ENCODE results near the gene SOX13. TPM values are rescaled to one million over a fixed set of nuclear protein-coding genes. Genes with fewer than 3 reads are reported as not detected.

The SOX13 gene
- total and polyA plus RNA-seq, 8 donors, result 12.0 to 27.2 (median 17.2) TPM

DNA sequence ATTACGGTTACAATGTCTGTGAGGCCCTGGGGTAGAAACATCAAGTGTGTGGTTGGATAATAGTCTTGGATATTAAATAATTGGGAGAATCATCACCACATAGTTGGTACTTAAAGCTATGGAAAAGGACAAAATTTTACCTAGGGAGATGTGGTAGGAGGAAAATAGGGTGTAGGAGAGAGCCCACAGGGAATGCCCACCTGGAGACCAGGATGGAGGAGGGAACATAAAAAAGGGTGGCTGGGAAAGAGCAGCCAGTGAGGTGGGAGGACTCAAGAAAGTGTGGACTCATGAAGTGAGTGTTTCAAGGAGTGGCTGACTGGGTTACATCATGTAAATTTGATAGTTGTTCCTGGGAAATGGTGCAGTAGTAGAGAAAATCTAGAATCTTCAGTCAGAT, 3.0 kb upstream of the SOX13 start:
- H3K27ac ChIP-seq, result no peak overlapping the region
- FAIRE-seq (no peak), DNase-seq (no peak), ATAC-seq (no peak)
- 96 to 97% methylated on average over 1 of the region's 1 CpG for WGBS, 2 donors
- no peaks in the 10 kb centered on the region for H3K9me3 ChIP-seq
- intact Hi-C loops (cut with DNase I), result loop anchor here in 2 of 3 donors (5.0 to 10.0 kb wide), 2 partner anchors 55 to 57 kb away; no protein-coding TSS in a partner anchor
- no peaks in the 10 kb centered on the region for H3K36me3 ChIP-seq
- TF ChIP-seq, protein P1, sequence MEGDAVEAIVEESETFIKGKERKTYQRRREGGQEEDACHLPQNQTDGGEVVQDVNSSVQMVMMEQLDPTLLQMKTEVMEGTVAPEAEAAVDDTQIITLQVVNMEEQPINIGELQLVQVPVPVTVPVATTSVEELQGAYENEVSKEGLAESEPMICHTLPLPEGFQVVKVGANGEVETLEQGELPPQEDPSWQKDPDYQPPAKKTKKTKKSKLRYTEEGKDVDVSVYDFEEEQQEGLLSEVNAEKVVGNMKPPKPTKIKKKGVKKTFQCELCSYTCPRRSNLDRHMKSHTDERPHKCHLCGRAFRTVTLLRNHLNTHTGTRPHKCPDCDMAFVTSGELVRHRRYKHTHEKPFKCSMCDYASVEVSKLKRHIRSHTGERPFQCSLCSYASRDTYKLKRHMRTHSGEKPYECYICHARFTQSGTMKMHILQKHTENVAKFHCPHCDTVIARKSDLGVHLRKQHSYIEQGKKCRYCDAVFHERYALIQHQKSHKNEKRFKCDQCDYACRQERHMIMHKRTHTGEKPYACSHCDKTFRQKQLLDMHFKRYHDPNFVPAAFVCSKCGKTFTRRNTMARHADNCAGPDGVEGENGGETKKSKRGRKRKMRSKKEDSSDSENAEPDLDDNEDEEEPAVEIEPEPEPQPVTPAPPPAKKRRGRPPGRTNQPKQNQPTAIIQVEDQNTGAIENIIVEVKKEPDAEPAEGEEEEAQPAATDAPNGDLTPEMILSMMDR (IDR thresholded peaks at IDR 0.05), result no peak
- no peaks in the 10 kb centered on the region for H3K27me3 ChIP-seq
- no peaks in the 10 kb centered on the region for H3K4me1 ChIP-seq
- H3K4me3 ChIP-seq, result no peak overlapping the region

DNA sequence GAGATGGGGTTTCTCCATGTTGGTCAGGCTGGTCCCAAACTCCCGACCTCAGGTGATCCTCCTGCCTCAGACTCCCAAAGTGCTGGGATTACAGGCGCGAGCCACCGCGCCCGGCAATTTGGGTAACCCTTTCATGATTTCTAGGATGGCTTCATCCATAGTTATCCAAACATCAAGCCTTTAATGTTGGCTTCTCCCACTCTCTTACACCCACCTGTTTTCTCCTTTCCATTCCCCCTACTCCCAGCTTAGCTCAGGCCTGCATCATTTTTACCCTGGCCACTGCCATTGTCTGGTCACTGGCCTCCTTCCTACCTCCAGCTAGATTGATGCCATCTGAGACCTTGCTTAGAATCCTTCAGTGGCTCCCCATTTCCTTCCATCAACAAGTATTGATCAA, 2.0 kb upstream of the SOX13 start:
- Histone ChIP-seq H3K27ac (no peak overlapping the region), H3K36me3 (no peaks in the 10 kb centered on the region), H3K4me1 (peaks cover 4 to 8% (median 5%) of the 10 kb centered on the region in 3 donors), H3K4me3 (no peak overlapping the region), H3K9me3 (no peaks in the 10 kb centered on the region), H3K27me3 (no peaks in the 10 kb centered on the region)
- 93 to 98% methylated on average over 6 of the region's 6 CpGs for WGBS, 2 donors
- no peak for DNase-seq
- no peak for FAIRE-seq
- intact Hi-C loops (cut with DNase I), result loop anchor here in 2 of 3 donors (5.0 to 10.0 kb wide), 2 partner anchors 54 to 56 kb away; no protein-coding TSS in a partner anchor
- TF ChIP-seq, protein P1 (IDR thresholded peaks at IDR 0.05), result no peak
- ATAC-seq, result no peak

DNA sequence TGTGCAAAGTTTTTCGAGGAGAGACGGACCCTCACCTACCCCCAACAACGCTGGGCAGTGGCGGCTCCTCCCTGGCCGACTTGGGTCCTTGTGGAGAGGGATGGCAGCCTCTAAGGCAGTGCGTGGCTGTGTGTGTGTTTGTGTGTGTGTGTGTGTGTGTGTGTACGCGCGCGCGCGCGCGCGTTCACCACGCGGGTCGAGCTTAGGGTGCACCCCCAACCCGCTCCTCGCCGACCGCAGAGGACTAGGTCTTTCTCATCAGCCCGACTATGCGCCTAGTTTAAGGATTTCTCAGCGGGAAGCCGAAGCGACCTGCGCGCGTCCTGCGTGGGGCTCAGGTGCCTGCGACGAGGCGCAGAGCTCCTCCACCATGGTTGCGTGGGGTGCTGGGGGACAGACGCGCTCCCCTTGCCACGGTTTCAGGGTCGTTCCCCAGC, 940 bp downstream of the SOX13 start:
- FAIRE-seq (no peak), ATAC-seq (peak; percentile 6 to 34 (median 20)), DNase-seq (peak in 1 of 6 donors; percentile 76)
- intact Hi-C loops (cut with DNase I), result loop anchor here in 2 of 3 donors (5.0 to 10.0 kb wide), 2 partner anchors 51 to 53 kb away; no protein-coding TSS in a partner anchor
- TF ChIP-seq, protein P1 (IDR thresholded peaks at IDR 0.05), result no peak
- Histone ChIP-seq H3K27ac (peak overlapping the region; percentile 70 to 87 (median 77)), H3K4me1 (peaks cover 16 to 20% (median 16%) of the 10 kb centered on the region in 3 donors), H3K9me3 (no peaks in the 10 kb centered on the region), H3K36me3 (no peaks in the 10 kb centered on the region), H3K4me3 (peak overlapping the region; percentile 54 to 66 (median 62)), H3K27me3 (no peaks in the 10 kb centered on the region)
- 1% methylated on average over 39 of the region's 39 CpGs for WGBS, 2 donors

DNA sequence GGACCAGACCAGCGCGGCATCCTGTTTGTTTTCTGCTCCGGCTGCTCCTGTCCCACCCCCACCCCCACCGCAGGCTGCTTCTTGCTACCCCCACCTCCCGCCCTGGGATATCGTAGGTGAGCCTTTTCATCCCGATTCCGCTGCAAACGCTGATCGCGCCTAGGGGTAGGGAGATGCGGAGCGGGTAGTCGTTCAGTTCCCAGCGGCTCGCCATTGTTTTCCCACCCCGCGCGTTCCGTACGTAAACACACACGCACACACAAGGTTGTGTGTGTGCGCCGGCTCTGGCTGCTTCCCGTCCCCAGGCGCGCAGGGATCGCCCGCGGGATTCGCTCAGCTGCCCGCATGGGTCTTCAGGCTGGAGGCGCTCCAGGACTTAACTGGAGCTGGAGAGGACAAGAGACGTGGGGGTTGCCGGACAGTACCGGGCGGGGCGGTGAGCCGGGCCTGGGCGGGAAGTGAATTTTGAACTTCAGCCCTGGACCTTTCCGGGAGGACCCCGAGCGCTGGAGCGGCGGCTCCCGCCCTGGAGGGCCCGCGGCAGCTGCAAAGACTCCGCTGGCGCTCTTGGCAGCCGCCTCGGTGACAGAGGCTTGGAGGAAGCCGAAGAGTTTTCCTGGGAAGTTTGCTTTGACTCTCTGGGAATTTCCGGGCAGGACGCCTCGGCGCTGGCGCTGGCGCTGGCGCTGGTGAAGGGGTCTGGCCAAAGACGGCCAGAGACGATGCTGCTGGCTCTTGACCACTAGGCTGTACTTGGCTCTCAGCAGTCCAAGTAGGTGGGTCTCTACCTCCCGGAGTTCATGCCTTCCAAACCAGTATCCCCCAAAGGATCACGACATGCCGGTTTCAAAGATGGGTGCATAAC, 1.6 kb downstream of the SOX13 start:
- FAIRE-seq, result no peak
- intact Hi-C loops (cut with DNase I), result loop anchor here in 2 of 3 donors (5.0 to 10.0 kb wide), 2 partner anchors 50 to 53 kb away; no protein-coding TSS in a partner anchor
- Histone ChIP-seq H3K27me3 (no peaks in the 10 kb centered on the region), H3K4me3 (peak overlapping the region; percentile 54 to 66 (median 62)), H3K36me3 (no peaks in the 10 kb centered on the region), H3K9me3 (no peaks in the 10 kb centered on the region), H3K27ac (peak overlapping the region; percentile 70 to 87 (median 77)), H3K4me1 (peaks cover 21 to 27% (median 23%) of the 10 kb centered on the region in 3 donors)
- DNase-seq, result peak; percentile 66 to 88 (median 74)
- peak; percentile 41 to 58 (median 52) for ATAC-seq
- 0% methylated on average over 61 to 65 of the region's 65 CpGs for WGBS, 2 donors
- TF ChIP-seq, protein P1 (IDR thresholded peaks at IDR 0.05), result no peak

Measured in pancreas (tissue), 10 donors.